Naive thymus-derived CD8-positive, alpha-beta T cell (primary cell): ENCODE measurements around the gene THSD4. TPM values are rescaled to one million over a fixed set of nuclear protein-coding genes. Genes with fewer than 3 reads are reported as not detected.
A peak's percentile ranks its signal among the peaks of the same experiment; 100 is the strongest.

Experiments
- ATAC-seq, 2 donors: fragments of 150-1000 bp; cut with Tn5 transposase in 1 of 2; sonication (Bioruptor Pico), chemical (Tn5 transposase) in 1 of 2; 1 replicate in 1 of 2; 2 replicates in 1 of 2; pipeline ENCODE4 v1.10.0; 2021; ENCODE audit warnings: mild to moderate bottlenecking in 2 of 2, moderate library complexity in 2 of 2
- POLR2A ChIA-PET: fragments of 350-600 bp; sonication (Branson Sonifier 250); formaldehyde crosslinking; loops from one replicate; lab custom pipeline; 2021; ENCODE audit warnings: antibody characterized with exemption; lab: Charles Lee
- DNase-seq, 10 donors: peaks; one replicate each; pipeline versions ENCODE4 v3.0.0 to v3.0.0-alpha.2; 2020 to 2022
- H3K27ac Mint-ChIP-seq, 10 donors: one replicate each; pipeline ENCODE4 v1.8.0; 2020 to 2022; ENCODE audit warnings: mild to moderate bottlenecking in 10 of 10, mixed read lengths in 10 of 10, moderate library complexity in 4 of 10, inconsistent platforms in 1 of 10
- H3K27me3 Mint-ChIP-seq, 5 donors: one replicate each; pipeline ENCODE4 v1.8.0; 2021 to 2022; ENCODE audit warnings: mixed read lengths in 5 of 5
- H3K36me3 Mint-ChIP-seq, 3 donors: one replicate each; pipeline ENCODE4 v1.8.0; 2020 to 2022; ENCODE audit warnings: mixed read lengths in 3 of 3, mild to moderate bottlenecking in 2 of 3, inconsistent platforms in 1 of 3
- H3K4me1 Mint-ChIP-seq, 4 donors: one replicate each; pipeline ENCODE4 v1.8.0; 2021 to 2022; ENCODE audit warnings: mixed read lengths in 4 of 4
- H3K4me3 Mint-ChIP-seq, 10 donors: one replicate each; pipeline ENCODE4 v1.8.0; 2020 to 2022; ENCODE audit warnings: mild to moderate bottlenecking in 10 of 10, mixed read lengths in 10 of 10, moderate library complexity in 6 of 10, inconsistent platforms in 1 of 10
- H3K9me3 Mint-ChIP-seq, 9 donors: one replicate each; pipeline ENCODE4 v1.8.0; 2020 to 2022; ENCODE audit warnings: mixed read lengths in 9 of 9, mild to moderate bottlenecking in 3 of 9, inconsistent platforms in 1 of 9, moderate library complexity in 1 of 9
- polyA plus RNA-seq, 3 donors: library from polyadenylated mRNA; unstranded; fragments of 300-500 nt; fragmentation: Illumina TruSeq; gene quantifications; one replicate each; pipeline ENCODE4 v1.2.3, GENCODE V29; 2021
- total RNA-seq, 8 experiments: library from RNA in 2 of 8; stranded (reverse) in 2 of 8; gene quantifications; one replicate each; pipeline ENCODE4 v1.2.3 and lab custom pipeline; 2021 to 2026

Gene THSD4
- total and polyA plus RNA-seq, 5 experiments from 2014 or later: not detected

DNA sequence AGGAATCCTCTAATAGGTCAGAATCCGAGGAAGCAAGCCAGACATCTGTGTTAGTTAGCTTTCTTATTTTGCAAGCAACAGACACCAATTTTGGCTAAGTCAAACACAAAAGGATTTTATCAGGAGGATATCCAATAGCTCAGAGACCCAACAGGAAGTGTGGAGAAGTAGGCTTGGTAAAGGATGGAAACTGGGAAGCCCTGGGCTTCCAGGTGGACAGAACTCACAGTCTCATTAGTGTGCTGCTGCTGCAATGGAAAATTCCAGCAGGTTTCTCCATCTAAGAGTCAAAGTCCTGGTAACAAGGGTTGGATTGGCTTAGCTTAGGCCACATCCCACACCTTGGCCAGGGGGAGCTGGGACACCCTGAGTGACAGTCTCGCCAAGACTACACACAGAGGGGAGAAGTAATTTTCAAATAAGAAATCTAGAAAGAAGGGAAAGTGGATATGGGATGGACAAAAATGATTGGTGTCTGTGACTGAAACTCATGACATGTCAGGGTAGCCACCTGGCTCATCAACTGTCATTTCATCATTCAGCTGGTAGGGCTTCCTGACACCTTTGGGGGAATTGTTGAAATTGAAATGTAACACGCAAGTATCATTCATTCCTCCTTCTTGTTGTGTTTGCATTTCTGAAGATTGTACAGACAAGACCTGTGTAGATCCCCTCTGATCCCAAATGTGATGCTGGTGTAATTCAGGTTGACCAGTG is 158.6 kb downstream of the THSD4 start:
- no peak for DNase-seq
- Mint-ChIP-seq H3K36me3 (peaks cover 0 to 3% (median 1%) of the 10 kb centered on the region in 3 donors), H3K27me3 (peaks cover 0 to 21% (median 6%) of the 10 kb centered on the region in 5 donors), H3K27ac (no peak overlapping the region), H3K4me1 (no peaks in the 10 kb centered on the region), H3K4me3 (no peak overlapping the region), H3K9me3 (peaks cover 0 to 6% (median 3%) of the 10 kb centered on the region in 9 donors)
- POLR2A ChIA-PET: no interaction called here
- ATAC-seq: no peak

- peaks cover 0 to 3% (median 1%) of the 10 kb centered on the region in 3 donors for H3K36me3 Mint-ChIP-seq
- DNase-seq (no peak), ATAC-seq (no peak)
- H3K27me3 Mint-ChIP-seq: peaks cover 0 to 21% (median 6%) of the 10 kb centered on the region in 5 donors
- POLR2A ChIA-PET: interaction anchor here (0.6 kb wide), 1 partner anchor 158 kb away, joined by 6 read pairs; no protein-coding TSS in a partner anchor
- H3K27ac Mint-ChIP-seq: no peak overlapping the region
- no peak overlapping the region for H3K4me3 Mint-ChIP-seq
- no peaks in the 10 kb centered on the region for H3K4me1 Mint-ChIP-seq
- peaks cover 0 to 6% (median 3%) of the 10 kb centered on the region in 9 donors for H3K9me3 Mint-ChIP-seq
Measured at GRCh38 chr15:71274448-71274798, 159.2 kb downstream of the THSD4 start.

DNA sequence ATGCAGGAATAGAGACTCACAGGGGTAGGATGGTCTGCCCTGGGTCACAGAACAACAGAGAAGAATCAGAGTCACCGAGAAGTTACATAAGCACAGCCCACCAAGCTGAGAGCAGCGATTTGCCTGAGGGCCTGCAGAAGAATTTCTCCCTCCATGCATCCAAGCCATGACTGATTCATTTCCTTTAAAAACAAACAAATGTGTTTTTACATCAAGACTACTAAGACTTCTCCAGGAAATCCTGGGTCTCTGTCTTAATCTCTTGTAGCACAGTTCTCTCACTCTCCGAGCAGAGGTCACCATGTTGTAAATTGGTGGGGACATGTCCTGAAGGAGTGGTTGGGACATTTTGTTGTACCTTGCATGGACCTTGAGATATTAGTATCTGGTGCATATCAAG is 159.8 kb downstream of the THSD4 start:
- POLR2A ChIA-PET: interaction anchor here (0.6 kb wide), 1 partner anchor 158 kb away, joined by 6 read pairs; no protein-coding TSS in a partner anchor

DNA sequence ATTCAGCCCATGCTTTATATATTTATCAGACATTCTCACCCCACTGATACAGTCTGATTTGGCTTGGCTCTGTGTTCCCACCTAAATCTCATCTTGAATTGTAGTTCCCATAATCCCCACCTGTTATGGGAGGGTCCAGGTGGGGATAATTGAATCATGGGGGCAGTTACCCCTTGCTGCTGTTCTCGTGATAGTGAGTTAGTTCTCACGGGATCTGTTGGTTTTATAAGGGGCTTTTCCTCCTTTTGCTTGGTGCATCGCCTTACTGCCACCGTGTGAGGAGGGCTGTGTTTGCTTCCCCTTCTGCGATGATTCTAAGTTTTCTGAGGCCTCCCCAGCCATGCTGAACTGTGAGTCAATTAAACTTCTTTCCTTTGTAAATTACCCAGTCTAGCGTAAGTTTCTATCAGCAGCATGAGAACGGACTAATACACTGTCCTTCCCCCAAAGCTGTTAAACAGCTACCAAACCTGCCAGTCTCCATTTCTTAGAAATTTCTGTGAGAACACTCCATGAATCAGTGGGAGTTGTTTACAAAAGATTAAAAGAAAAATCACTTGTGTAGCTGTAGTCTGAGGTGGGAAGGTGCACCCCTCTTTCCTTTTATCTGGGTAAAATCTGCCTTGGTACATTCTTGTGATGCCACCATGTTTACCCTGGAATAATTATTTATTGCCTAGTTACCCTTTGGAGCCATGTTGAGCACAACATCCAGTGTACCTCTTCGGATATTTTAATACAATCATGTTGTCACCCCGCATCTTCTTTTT is 160.5 kb downstream of the THSD4 start:
- POLR2A ChIA-PET: no interaction called here

More for the DNA sequence above, 159.8 kb downstream of the THSD4 start:
- no peak overlapping the region for H3K4me3 Mint-ChIP-seq
- no peaks in the 10 kb centered on the region for H3K4me1 Mint-ChIP-seq
- H3K9me3 Mint-ChIP-seq: peaks cover 0 to 2% (median 0%) of the 10 kb centered on the region in 9 donors
- no peak for ATAC-seq
- no peak overlapping the region for H3K27ac Mint-ChIP-seq
- H3K27me3 Mint-ChIP-seq: peaks cover 0 to 16% (median 8%) of the 10 kb centered on the region in 5 donors
- H3K36me3 Mint-ChIP-seq: peaks cover 0 to 3% (median 0%) of the 10 kb centered on the region in 3 donors
- DNase-seq: no peak

DNA sequence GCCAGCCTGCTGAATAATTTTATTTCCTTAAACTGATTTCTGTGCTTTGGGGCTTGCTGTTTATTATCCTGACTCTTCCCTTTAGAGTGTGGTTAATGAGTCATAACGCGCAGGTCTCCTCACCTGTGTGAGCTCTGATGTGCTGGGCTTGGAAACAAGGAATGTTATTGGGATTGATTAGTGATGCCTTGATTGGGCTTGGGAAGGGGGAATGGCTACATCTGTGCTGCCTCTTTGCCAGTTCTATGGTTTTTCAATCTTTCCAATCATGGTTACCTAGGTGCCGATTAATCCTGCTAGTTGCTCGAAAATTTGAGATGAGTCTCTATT is 161.0 kb downstream of the THSD4 start:
- Mint-ChIP-seq H3K27me3 (peaks cover 0 to 11% (median 8%) of the 10 kb centered on the region in 5 donors), H3K36me3 (peaks cover 0 to 3% (median 0%) of the 10 kb centered on the region in 3 donors), H3K4me1 (no peaks in the 10 kb centered on the region), H3K4me3 (no peak overlapping the region), H3K27ac (no peak overlapping the region), H3K9me3 (no peaks in the 10 kb centered on the region)
- DNase-seq (no peak), ATAC-seq (no peak)
- POLR2A ChIA-PET: no interaction called here

More for the DNA sequence above, 160.5 kb downstream of the THSD4 start:
- ATAC-seq: no peak
- no peak for DNase-seq
- H3K4me3 Mint-ChIP-seq: no peak overlapping the region
- no peaks in the 10 kb centered on the region for H3K9me3 Mint-ChIP-seq
- H3K27me3 Mint-ChIP-seq: peaks cover 0 to 11% (median 9%) of the 10 kb centered on the region in 5 donors
- no peak overlapping the region for H3K27ac Mint-ChIP-seq
- peaks cover 0 to 3% (median 0%) of the 10 kb centered on the region in 3 donors for H3K36me3 Mint-ChIP-seq
- no peaks in the 10 kb centered on the region for H3K4me1 Mint-ChIP-seq

DNA sequence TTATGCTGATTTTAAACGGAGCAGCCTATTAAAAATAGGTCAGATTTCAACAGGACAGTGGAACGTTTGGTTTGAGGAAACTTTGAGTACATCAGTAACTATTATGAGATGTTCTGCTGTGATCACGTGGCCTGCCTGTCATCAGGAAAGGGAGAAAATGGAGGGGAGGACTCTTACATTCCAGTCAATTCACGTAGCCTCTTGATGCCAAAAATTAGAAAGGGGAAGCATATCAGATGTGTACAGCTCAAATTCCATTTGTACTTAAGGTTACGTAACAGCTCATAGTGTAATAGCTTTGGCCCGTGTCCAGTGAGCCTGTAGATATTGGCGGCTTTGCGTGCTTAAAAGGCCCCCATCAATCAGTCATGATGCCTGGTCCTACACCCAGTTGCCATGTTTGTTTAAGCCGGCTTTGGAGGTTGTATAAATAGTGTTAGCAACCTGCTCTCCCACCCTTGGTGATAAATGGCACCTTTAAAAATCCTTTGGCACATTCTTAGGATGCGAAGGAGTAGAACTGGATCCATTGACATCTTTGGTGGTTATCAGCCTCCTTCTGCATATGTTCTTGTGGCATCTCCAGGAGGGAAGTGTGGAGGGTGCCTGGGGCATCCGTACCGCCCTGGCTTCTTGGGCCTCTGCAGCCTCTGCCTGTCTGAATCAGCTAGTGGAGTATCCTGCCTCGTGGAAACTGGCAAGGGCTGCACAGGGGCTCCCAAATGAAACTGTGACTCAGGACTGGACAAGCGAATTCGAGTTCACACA is 163.9 kb downstream of the THSD4 start:
- DNase-seq: no peak
- Mint-ChIP-seq H3K4me3 (no peak overlapping the region), H3K36me3 (no peaks in the 10 kb centered on the region), H3K27me3 (peaks cover 4 to 10% (median 8%) of the 10 kb centered on the region in 5 donors), H3K4me1 (no peaks in the 10 kb centered on the region), H3K9me3 (no peaks in the 10 kb centered on the region), H3K27ac (no peak overlapping the region)
- ATAC-seq: no peak
- POLR2A ChIA-PET: no interaction called here

- peaks cover 5 to 11% (median 6%) of the 10 kb centered on the region in 5 donors for H3K27me3 Mint-ChIP-seq
- ATAC-seq (no peak), DNase-seq (no peak)
- no peaks in the 10 kb centered on the region for H3K36me3 Mint-ChIP-seq
- H3K9me3 Mint-ChIP-seq: no peaks in the 10 kb centered on the region
- no peak overlapping the region for H3K27ac Mint-ChIP-seq
- POLR2A ChIA-PET: no interaction called here
- H3K4me3 Mint-ChIP-seq: no peak overlapping the region
- H3K4me1 Mint-ChIP-seq: no peaks in the 10 kb centered on the region
Measured at GRCh38 chr15:71279757-71280141, 164.5 kb downstream of the THSD4 start.

DNA sequence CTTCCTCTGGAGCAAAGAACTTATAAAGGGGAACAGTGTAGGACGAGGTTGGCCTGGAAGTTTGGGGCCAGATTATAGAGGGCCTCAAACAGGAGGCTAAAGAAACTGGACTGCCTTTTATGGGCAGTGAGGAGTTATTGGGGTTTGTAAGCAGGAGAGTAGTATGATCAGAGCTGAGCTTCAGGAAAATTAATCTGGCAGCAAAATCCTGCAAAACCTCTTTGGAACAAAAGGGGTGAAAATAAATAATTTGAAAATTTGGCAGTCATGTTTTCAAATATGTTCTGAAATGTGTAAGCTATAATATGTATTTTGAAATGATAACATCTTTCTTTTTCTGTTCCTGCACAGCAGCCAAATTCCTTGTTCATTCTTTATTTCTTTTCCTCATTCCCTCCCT is 164.9 kb downstream of the THSD4 start:
- ATAC-seq: no peak
- DNase-seq: no peak
- no peak overlapping the region for H3K4me3 Mint-ChIP-seq

GRCh38 chr15:71281256-71281655 is 166.0 kb downstream of the THSD4 start:
- Mint-ChIP-seq H3K4me3 (no peak overlapping the region), H3K4me1 (no peaks in the 10 kb centered on the region), H3K9me3 (no peaks in the 10 kb centered on the region), H3K27me3 (peaks cover 6 to 12% (median 10%) of the 10 kb centered on the region in 5 donors), H3K36me3 (no peaks in the 10 kb centered on the region), H3K27ac (no peak overlapping the region)
- DNase-seq: no peak
- POLR2A ChIA-PET: no interaction called here
- ATAC-seq: no peak

More for the DNA sequence above, 164.9 kb downstream of the THSD4 start:
- H3K27me3 Mint-ChIP-seq: peaks cover 5 to 12% (median 7%) of the 10 kb centered on the region in 5 donors
- H3K36me3 Mint-ChIP-seq: no peaks in the 10 kb centered on the region
- no peaks in the 10 kb centered on the region for H3K4me1 Mint-ChIP-seq
- no peak overlapping the region for H3K27ac Mint-ChIP-seq
- POLR2A ChIA-PET: no interaction called here
- no peaks in the 10 kb centered on the region for H3K9me3 Mint-ChIP-seq

GRCh38 chr15:71282076-71282475 is 166.8 kb downstream of the THSD4 start:
- H3K4me1 Mint-ChIP-seq: no peaks in the 10 kb centered on the region
- H3K36me3 Mint-ChIP-seq: no peaks in the 10 kb centered on the region
- DNase-seq: no peak
- no peak overlapping the region for H3K4me3 Mint-ChIP-seq
- H3K27ac Mint-ChIP-seq: no peak overlapping the region
- ATAC-seq: no peak
- POLR2A ChIA-PET: no interaction called here
- no peaks in the 10 kb centered on the region for H3K9me3 Mint-ChIP-seq
- H3K27me3 Mint-ChIP-seq: peaks cover 7 to 13% (median 10%) of the 10 kb centered on the region in 5 donors

GRCh38 chr15:71288348-71288955 is 173.2 kb downstream of the THSD4 start:
- Mint-ChIP-seq H3K36me3 (peaks cover 0 to 1% (median 0%) of the 10 kb centered on the region in 3 donors), H3K27me3 (peaks cover 7 to 18% (median 9%) of the 10 kb centered on the region in 5 donors), H3K4me3 (no peak overlapping the region), H3K9me3 (peaks cover 0 to 5% (median 1%) of the 10 kb centered on the region in 9 donors), H3K27ac (peak overlapping the region in 1 of 10 donors; percentile 9), H3K4me1 (peaks cover 7 to 16% (median 13%) of the 10 kb centered on the region in 4 donors)
- POLR2A ChIA-PET: no interaction called here
- DNase-seq (no peak), ATAC-seq (no peak)

- peaks cover 0 to 16% (median 11%) of the 10 kb centered on the region in 5 donors for H3K27me3 Mint-ChIP-seq
- peaks cover 0 to 9% (median 2%) of the 10 kb centered on the region in 9 donors for H3K9me3 Mint-ChIP-seq
- POLR2A ChIA-PET: no interaction called here
- H3K4me1 Mint-ChIP-seq: peaks cover 9 to 16% (median 14%) of the 10 kb centered on the region in 4 donors
- no peak for ATAC-seq
- DNase-seq: no peak
- H3K27ac Mint-ChIP-seq: no peak overlapping the region
- peaks cover 0 to 8% (median 0%) of the 10 kb centered on the region in 3 donors for H3K36me3 Mint-ChIP-seq
- no peak overlapping the region for H3K4me3 Mint-ChIP-seq
Measured at GRCh38 chr15:71290002-71290401, 174.7 kb downstream of the THSD4 start.
